HG03575 (cell line): Measurements from ENCODE around the gene JPT2.
"Not testable (repeated sequence)": the region's sequence is repeated elsewhere in the genome, so short reads cannot be mapped to it uniquely, and the experiment has no call there.

Source experiments
- ATAC-seq: cut with Tn5 transposase; IDR thresholded peaks from one replicate; pipeline ENCODE4 v1.9.1; 2021; ENCODE audit not compliant: unreplicated experiment, insufficient number of reproducible peaks, low FRiP score; ENCODE audit errors: extremely low read depth

The JPT2 gene

DNA sequence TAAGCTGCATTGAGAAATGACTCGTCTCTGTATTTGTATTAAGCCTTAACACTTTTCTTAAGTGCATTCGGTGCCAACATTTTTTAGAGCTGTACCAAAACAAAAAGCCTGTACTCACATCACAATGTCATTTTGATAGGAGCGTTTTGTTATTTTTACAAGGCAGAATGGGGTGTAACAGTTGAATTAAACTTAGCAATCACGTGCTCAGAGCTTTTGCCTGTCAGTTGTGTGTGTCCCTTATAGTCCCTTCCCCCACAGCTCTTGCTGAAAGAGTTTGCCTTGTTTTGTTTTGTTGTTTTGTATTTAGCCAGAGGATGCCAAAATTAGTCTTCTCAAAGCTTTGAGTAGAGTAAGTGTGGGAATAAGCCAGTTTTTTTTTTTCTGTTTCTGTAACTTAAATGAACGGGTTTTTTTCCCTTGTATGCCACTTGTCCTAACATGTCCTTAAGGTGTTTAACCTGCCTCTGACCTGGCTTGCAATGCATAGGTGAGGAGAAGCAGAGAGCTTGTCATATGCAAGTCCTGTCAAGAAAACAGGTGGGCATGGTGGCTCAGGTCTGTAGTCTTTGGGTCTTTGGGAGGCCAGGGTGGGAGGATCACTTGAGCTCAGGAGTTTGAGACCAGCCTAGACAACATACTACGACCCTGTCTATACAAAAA lies 23.3 kb downstream of the JPT2 start:
- no peak for ATAC-seq

DNA sequence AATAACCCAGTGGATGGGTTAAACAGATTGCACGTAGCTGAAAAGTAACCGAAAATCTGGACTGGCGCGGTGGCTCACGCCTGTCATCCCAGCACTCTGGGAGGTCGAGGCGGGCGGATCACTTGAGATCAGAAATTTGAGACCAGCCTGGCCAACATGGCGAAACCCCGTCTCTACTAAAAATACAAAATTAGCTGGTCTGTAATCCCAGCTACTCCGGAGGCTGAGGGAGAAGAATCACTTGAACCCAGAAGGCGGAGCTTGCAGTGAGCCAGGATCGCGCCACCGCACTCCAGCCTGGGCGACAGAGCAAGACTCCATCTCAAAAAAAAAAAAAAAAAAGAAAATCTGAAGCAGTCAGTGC lies 27.2 kb downstream of the JPT2 start:
- ATAC-seq = not testable (repeated sequence)

- no peak for ATAC-seq
Measured at GRCh38 chr16:1705688-1706385, 27.8 kb downstream of the JPT2 start, which contains the start of gene MAPK8IP3. Gene MAPK8IP3 (plus strand): TSS chr16:1706195. CDS start chr16:1706340, 145 bp downstream.

DNA sequence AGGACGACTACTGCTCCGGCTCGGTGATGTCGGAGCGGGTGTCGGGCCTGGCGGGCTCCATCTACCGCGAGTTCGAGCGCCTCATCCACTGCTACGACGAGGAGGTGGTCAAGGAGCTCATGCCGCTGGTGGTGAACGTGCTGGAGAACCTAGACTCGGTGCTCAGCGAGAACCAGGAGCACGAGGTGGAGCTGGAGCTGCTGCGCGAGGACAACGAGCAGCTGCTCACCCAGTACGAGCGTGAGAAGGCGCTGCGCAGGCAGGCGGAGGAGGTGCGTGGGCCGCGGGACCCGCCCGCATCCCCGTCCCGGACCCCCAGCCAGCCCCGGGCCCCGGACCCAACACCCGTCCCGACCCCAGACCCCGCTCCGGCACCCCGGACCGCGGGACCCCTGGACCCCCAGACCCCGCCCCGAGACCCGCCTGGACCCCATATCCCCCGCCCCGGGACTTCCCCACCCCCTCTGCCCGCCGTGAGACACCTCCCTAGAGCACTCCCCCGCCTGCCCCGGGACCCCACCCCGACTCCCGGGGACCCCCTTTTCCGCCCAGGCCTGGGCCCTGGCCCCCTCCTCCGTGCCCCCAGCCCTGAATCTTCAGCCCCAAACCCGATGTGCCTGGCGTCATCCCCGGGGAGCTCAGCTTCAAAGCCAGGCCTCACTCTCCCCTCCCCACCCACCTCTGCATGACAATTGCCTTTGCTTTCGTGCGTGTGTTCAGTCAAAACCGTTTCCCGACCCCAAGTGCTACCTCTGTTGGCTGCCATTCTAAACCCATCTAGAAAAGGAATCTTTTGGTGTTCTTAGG lies 28.5 kb downstream of the JPT2 start:
- ATAC-seq = no peak

- ATAC-seq = no peak
Measured at GRCh38 chr16:1707193-1707790, 29.2 kb downstream of the JPT2 start.

GRCh38 chr16:1708083-1708767 lies 30.1 kb downstream of the JPT2 start:
- ATAC-seq = no peak

- ATAC-seq = no peak
Measured at GRCh38 chr16:1708768-1709180, 30.7 kb downstream of the JPT2 start.

DNA sequence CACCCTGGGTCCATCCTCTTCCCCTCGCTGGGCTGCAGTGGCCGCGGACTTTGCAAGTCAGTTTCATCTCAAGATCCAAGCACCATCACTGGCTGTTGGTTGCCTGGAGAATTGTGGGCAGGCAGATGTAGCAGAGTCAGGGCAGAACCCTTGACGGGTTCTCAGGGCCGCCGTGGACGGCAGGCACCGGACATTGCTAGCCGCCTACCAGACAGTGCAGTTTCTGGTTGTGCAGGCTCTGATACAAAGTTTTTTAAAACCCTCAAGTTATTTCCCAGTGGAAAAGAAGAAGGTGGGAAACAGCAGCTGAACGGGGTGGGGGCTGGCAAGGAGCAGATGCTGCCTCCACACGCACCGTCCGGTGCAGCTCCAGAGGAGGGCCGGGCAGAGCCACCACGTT lies 31.3 kb downstream of the JPT2 start:
- ATAC-seq = no peak

DNA sequence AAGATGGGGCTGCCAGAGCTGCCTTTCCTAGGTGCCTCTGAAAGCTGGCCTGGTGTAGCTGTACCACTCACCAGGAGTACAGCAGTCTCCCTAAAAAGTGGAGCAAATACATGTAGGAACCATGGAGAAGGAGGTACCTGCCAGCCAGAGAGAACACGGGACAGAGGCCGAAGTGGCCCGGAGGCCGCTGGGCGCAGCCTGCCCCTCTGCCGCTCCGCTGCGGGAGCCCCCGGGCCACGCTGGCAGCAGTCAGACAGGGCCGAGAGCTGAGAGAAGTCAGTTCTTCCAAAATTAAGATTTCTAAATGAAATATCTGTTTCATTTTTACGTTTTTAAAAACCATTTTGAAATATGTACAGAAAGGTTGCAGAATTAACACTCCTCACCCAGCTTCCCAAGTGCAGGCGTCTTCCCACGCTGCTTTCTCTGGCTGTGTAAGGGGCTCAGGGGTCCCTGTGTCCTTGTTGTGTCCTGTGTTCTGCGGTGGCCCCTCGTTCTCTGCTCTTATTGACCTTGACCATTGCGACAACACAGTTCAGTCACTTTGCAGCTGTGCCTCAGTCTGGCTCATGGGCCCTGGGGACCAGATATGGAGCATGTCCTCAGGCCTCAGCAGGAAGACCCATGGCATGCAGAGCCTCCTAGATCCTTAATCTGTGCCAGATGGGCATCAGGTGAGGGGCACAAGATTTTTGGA lies 32.9 kb downstream of the JPT2 start:
- ATAC-seq = no peak

- no peak for ATAC-seq
Measured at GRCh38 chr16:1712791-1713261, 34.7 kb downstream of the JPT2 start.

GRCh38 chr16:1713331-1713730 lies 35.3 kb downstream of the JPT2 start:
- no peak for ATAC-seq

DNA sequence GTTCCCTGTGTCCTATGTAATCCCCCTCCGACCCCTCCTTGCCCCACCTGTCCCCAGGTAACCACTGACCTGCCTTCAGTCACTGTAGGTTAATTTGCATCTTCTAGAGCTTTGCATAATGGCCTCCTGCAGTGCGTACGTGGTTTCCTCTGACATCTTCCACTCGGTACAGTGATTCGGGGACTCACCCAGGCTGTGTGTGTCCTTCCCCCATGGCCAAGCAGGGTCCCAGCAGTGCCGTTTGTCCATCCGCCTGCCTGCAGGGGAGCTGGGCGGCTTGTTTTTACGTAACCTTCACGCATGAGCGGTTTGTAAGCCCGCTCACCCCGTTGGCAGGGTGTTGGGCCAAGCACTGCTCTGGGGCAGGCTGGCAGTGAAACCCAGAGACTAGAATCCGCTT lies 35.9 kb downstream of the JPT2 start:
- ATAC-seq = no peak

DNA sequence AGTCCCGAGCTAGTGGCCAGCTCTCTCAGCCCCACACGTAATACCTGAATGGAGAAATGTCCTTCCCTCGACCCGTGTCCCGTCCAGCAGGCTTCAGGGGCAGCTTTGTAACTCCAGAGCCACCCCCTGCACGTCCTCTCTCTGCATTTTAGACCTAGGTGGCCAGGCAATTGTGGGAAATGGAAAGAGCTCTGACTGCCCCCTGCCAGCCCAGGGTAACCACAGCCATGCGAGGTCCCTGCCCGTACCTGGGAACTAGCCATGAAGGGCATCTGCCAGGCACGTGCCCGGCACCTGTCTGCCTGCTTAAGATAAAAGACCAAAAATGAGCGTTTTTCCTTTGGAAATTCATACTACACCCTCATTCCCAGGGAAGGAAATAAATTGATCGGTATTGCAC lies 37.1 kb downstream of the JPT2 start:
- no peak for ATAC-seq

DNA sequence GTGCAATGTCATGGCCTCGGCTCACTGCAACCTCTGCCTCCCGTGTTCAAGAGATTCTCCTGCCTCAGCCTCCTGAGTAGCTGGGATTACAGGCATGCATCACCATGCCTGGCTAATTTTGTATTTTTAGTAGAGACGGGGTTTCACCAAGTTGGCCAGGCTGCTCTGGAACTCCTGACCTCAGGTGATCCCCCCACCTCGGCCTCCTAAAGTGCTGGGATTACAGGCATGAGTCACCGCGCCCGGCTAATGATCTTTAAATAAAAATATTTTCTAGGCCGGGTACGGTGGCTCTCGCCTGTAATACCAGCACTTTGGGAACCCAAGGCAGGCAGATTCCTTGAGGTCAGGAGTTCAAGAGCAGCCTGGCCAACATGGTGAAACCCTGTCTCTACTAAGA lies 40.2 kb downstream of the JPT2 start:
- not testable (repeated sequence) for ATAC-seq

GRCh38 chr16:1719559-1720229 lies 41.6 kb downstream of the JPT2 start:
- not testable (repeated sequence) for ATAC-seq

- ATAC-seq = no peak
Measured at GRCh38 chr16:1721372-1721771, 43.3 kb downstream of the JPT2 start.

GRCh38 chr16:1723450-1724147 lies 45.5 kb downstream of the JPT2 start:
- no peak for ATAC-seq
